ENCODE data around the gene KIAA0513. TPM values are rescaled to one million over a fixed set of nuclear protein-coding genes. Genes with fewer than 3 reads are reported as not detected.

The KIAA0513 gene
- total and polyA plus RNA-seq, 2 of the 13 experiments (the other 11 are each of a cell fraction or from before 2014, with no cell fraction given), result 1.8 TPM

DNA sequence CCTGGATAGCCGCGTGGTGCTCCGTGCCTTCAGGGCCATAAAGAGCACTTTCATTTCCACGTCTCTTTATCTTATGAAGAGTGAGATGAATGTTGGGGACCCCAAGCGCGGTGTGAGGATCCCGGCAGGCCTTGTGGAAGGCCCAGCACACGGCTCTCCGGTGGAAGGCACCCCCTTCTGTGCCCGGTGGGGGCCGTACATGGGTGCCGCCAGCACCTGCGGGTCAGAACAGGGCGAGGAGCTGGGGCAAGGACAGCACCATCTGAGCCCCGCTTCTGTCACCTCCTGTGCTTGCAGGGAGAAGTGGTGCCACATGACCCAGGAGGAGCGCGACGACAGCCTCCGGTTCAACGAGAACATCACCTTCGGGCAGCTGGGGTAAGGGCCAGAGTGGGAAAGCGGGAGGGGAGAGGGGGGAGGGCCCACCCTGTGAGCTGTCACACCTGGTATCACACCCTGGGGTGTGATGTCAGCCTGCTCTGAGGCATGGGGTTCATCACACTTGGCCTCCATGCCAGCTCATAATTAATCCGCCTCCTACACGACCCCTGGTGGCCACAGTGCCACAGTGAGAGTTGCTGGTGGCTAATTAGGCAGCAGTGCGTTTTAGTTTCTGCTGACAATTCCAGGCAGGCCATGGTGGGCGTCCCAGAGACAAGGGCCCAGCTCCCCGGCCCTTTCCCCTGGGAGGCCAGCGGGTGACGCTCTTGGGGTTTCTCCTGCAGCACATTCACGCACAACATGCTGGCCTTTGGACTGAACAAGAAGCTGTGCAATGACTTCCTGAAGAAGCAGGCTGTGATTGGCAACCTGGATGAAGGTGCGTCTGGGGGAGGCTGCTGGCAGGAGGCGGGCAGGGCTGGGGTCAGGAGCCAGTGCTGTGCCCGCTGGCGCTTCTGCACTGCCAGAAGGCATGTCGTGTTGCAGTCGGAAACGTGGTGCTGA, 59.0 kb downstream of the KIAA0513 start (continued):
- TF ChIP-seq, protein P1, sequence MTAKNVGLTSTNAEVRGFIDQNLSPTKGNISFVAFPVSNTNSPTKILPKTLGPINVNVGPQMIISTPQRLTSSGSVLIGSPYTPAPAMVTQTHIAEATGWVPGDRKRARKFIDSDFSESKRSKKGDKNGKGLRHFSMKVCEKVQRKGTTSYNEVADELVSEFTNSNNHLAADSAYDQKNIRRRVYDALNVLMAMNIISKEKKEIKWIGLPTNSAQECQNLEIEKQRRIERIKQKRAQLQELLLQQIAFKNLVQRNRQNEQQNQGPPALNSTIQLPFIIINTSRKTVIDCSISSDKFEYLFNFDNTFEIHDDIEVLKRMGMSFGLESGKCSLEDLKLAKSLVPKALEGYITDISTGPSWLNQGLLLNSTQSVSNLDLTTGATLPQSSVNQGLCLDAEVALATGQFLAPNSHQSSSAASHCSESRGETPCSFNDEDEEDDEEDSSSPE (CRISPR knock-in tag; IDR thresholded peaks at IDR 0.05), result no peak
- TF ChIP-seq, protein P2, sequence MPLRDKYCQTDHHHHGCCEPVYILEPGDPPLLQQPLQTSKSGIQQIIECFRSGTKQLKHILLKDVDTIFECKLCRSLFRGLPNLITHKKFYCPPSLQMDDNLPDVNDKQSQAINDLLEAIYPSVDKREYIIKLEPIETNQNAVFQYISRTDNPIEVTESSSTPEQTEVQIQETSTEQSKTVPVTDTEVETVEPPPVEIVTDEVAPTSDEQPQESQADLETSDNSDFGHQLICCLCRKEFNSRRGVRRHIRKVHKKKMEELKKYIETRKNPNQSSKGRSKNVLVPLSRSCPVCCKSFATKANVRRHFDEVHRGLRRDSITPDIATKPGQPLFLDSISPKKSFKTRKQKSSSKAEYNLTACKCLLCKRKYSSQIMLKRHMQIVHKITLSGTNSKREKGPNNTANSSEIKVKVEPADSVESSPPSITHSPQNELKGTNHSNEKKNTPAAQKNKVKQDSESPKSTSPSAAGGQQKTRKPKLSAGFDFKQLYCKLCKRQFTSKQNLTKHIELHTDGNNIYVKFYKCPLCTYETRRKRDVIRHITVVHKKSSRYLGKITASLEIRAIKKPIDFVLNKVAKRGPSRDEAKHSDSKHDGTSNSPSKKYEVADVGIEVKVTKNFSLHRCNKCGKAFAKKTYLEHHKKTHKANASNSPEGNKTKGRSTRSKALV (CRISPR knock-in tag; IDR thresholded peaks at IDR 0.05), result peak; percentile 59; the same call in 1 of the 2 replicates
- TF ChIP-seq ZBTB8A (CRISPR knock-in tag; IDR thresholded peaks at IDR 0.05; ENCODE audit: borderline replicate concordance, low read depth), result no peak
- TF ChIP-seq, protein P3, sequence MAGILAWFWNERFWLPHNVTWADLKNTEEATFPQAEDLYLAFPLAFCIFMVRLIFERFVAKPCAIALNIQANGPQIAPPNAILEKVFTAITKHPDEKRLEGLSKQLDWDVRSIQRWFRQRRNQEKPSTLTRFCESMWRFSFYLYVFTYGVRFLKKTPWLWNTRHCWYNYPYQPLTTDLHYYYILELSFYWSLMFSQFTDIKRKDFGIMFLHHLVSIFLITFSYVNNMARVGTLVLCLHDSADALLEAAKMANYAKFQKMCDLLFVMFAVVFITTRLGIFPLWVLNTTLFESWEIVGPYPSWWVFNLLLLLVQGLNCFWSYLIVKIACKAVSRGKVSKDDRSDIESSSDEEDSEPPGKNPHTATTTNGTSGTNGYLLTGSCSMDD (CRISPR knock-in tag; IDR thresholded peaks at IDR 0.05), result no peak
- TF ChIP-seq, protein P4, sequence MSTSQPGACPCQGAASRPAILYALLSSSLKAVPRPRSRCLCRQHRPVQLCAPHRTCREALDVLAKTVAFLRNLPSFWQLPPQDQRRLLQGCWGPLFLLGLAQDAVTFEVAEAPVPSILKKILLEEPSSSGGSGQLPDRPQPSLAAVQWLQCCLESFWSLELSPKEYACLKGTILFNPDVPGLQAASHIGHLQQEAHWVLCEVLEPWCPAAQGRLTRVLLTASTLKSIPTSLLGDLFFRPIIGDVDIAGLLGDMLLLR (CRISPR knock-in tag; IDR thresholded peaks at IDR 0.05), result 0 out of 2 replicates have a peak, but pooled peaks have one; percentile 49
- peak; percentile 85 for TF ChIP-seq PITX1 (CRISPR knock-in tag; IDR thresholded peaks at IDR 0.05)
- peak; percentile 24; the same call in 1 of the 2 replicates for TF ChIP-seq ELF3 (CRISPR knock-in tag; IDR thresholded peaks at IDR 0.05)
- 0 out of 2 replicates have a peak, but pooled peaks have one; percentile 24 for TF ChIP-seq ZKSCAN5 (CRISPR knock-in tag; IDR thresholded peaks at IDR 0.05)
- no peak for TF ChIP-seq FIP1L1 (IDR thresholded peaks at IDR 0.05; ENCODE audit: borderline replicate concordance, insufficient read depth, low read depth, low read length)
- TF ChIP-seq, protein P5, sequence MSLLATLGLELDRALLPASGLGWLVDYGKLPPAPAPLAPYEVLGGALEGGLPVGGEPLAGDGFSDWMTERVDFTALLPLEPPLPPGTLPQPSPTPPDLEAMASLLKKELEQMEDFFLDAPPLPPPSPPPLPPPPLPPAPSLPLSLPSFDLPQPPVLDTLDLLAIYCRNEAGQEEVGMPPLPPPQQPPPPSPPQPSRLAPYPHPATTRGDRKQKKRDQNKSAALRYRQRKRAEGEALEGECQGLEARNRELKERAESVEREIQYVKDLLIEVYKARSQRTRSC (CRISPR knock-in tag; IDR thresholded peaks at IDR 0.05; ENCODE audit: low read depth), result no peak
- TF ChIP-seq KDM5B (CRISPR knock-in tag; IDR thresholded peaks at IDR 0.05; ENCODE audit: borderline replicate concordance), result peak; percentile 47; the same call in 1 of the 2 replicates
- no peak for TF ChIP-seq HOXA5 (CRISPR knock-in tag; IDR thresholded peaks at IDR 0.05)
- TF ChIP-seq RXRA (CRISPR knock-in tag; IDR thresholded peaks at IDR 0.05), result 0 out of 2 replicates have a peak, but pooled peaks have one; percentile 32
- 0 out of 2 replicates have a peak, but pooled peaks have one; percentile 18 for TF ChIP-seq HIVEP1 (CRISPR knock-in tag; IDR thresholded peaks at IDR 0.05)
- peak; percentile 44; the same call in 1 of the 2 replicates for TF ChIP-seq ZFX (CRISPR knock-in tag; IDR thresholded peaks at IDR 0.05; ENCODE audit: low read depth)
- peak; percentile 64 for TF ChIP-seq RAD21 (CRISPR knock-in tag; IDR thresholded peaks at IDR 0.05)
- no peak for TF ChIP-seq IRX3 (CRISPR knock-in tag; IDR thresholded peaks at IDR 0.05; ENCODE audit: borderline replicate concordance, low read depth)
- no peak for TF ChIP-seq ZSCAN25 (CRISPR knock-in tag; IDR thresholded peaks at IDR 0.05)
- no peak for TF ChIP-seq ZNF333 (CRISPR knock-in tag; IDR thresholded peaks at IDR 0.05; ENCODE audit: borderline replicate concordance)
- TF ChIP-seq, protein P6, sequence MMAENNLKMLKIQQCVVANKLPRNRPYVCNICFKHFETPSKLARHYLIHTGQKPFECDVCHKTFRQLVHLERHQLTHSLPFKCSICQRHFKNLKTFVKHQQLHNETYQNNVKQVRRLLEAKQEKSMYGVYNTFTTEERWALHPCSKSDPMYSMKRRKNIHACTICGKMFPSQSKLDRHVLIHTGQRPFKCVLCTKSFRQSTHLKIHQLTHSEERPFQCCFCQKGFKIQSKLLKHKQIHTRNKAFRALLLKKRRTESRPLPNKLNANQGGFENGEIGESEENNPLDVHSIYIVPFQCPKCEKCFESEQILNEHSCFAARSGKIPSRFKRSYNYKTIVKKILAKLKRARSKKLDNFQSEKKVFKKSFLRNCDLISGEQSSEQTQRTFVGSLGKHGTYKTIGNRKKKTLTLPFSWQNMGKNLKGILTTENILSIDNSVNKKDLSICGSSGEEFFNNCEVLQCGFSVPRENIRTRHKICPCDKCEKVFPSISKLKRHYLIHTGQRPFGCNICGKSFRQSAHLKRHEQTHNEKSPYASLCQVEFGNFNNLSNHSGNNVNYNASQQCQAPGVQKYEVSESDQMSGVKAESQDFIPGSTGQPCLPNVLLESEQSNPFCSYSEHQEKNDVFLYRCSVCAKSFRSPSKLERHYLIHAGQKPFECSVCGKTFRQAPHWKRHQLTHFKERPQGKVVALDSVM (CRISPR knock-in tag; IDR thresholded peaks at IDR 0.05), result no peak
- TF ChIP-seq CBFB (CRISPR knock-in tag; IDR thresholded peaks at IDR 0.05), result no peak

All from HepG2 (cell line).